Prostate gland (tissue), 2 donors: ENCODE results near the gene SYNJ2BP. TPM values are rescaled to one million over a fixed set of nuclear protein-coding genes. Genes with fewer than 3 reads are reported as not detected.

ENCODE experiments used
- DNase-seq: peaks from one replicate; pipeline ENCODE4 v3.0.0-alpha.2; 2019; ENCODE audit warnings: low spot score
- H3K27ac ChIP-seq, 2 donors: fragments of 200-600 bp; sonication (generic); 2 replicates each; pipeline ENCODE4 v1.5.1; 2017 to 2019
- H3K27me3 ChIP-seq: fragments of 200-600 bp; sonication (generic); replicated peaks from 2 replicates; pipeline ENCODE4 v1.5.1; 2019; ENCODE audit not compliant: insufficient read depth
- H3K36me3 ChIP-seq, 2 donors: fragments of 200-600 bp; sonication (generic); 1 replicate in 1 of 2; 2 replicates in 1 of 2; pipeline versions ENCODE4 v1.5.1 to v1.8.1; 2017 to 2019
- H3K4me1 ChIP-seq: fragments of 200-600 bp; sonication (generic); replicated peaks from 2 replicates; pipeline ENCODE4 v1.5.1; 2019
- H3K4me3 ChIP-seq, 2 donors: fragments of 200-600 bp; sonication (generic); 2 replicates each; pipeline ENCODE4 v1.5.1; 2017 to 2019
- H3K9me3 ChIP-seq: fragments of 200-600 bp; sonication (generic); 2 replicates; pipeline ENCODE4 v1.5.1; 2017
- POLR2A ChIP-seq: fragments of 450-650 bp; IDR thresholded peaks from one replicate; pipeline ENCODE4 v1.6.1; 2016; ENCODE audit warnings: antibody characterized with exemption, mild to moderate bottlenecking
- POLR2AphosphoS5 ChIP-seq: sonication (generic); formaldehyde crosslinking; IDR thresholded peaks from one replicate; pipeline ENCODE4 v1.6.1; 2017; ENCODE audit warnings: antibody characterized with exemption
- WGBS: methylation state at CpG from one replicate; pipeline ENCODE4 v1.1.5; 2018; 5-methylcytosine and 5-hydroxymethylcytosine counted together
- intact Hi-C: fragments of 100-400 bp; cut with DNase I; formaldehyde crosslinking; loops from one replicate; pipeline ENCODE4 v1.14.2; 2022
- total RNA-seq, 2 donors: library from RNA; depleted of rRNA; stranded (reverse); fragments of >200 nt; gene quantifications; one replicate each; pipeline ENCODE4 v1.1.0, GENCODE V29; 2016
- TF ChIP-seq, protein P1 (sequence below), 4 experiments: fragments of 200-600 bp in 2 of 4; fragments of 450-650 bp in 2 of 4; sonication (generic) in 2 of 4; IDR thresholded peaks; 1 replicate in 3 of 4; 2 replicates in 1 of 4; pipeline ENCODE4 v1.5.1; 2016 to 2019; ENCODE audit warnings: antibody characterized with exemption in 4 of 4, mild to moderate bottlenecking in 2 of 4, moderate library complexity in 2 of 4

The SYNJ2BP gene
- 10 to 100 TPM; 18.3 to 33.1 TPM for total RNA-seq

DNA sequence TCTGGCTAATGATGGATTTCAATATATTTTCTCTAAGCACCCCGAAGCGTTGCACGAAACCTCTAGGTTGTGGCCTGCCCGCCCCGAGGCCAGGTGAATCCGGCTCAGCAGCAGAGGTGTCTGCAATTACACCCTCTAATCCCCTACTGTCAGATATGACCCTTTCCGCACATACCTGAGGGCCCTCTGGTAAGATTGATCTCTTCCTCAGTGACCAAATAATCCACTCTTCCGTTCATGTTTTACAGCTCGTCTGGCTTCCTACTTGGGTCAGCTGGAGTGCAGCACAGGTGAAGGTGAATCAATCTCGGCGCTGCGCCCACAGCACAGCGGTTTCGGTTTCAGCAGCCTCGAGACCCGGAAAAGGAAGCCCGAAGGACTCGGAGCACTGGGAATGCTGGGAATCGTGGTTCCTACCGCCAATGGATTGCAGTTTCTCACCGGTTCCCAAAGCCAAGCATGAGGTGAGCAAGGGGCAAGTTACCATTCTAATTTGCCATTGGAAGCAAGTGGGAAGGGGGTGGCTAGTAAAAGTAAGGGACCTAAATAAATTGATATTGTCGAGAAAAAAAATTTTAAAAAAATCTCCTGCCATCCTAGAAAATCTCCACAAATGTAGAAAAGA lies at the start of gene SYNJ2BP:
SYNJ2BP (minus strand) TSS at position 366 of the 625 bp plus-strand sequence; CDS start at position 239, 127 bp downstream.
- DNase-seq = peak; percentile 79
- Histone ChIP-seq H3K9me3 (no peaks in the 10 kb centered on the region), H3K4me1 (no peaks in the 10 kb centered on the region), H3K27ac (peak within 1 kb of the TSS; percentile 73 to 80), H3K36me3 (no peaks in the 10 kb centered on the region), H3K4me3 (peak within 1 kb of the TSS; percentile 61 to 74), H3K27me3 (no peaks in the 10 kb centered on the region)
- intact Hi-C loops = no loop called here
- TF ChIP-seq POLR2AphosphoS5 = peak; percentile 87
- TF ChIP-seq POLR2A = no peak
- under 1% methylated on average over 22 of the region's 22 CpGs for WGBS

DNA sequence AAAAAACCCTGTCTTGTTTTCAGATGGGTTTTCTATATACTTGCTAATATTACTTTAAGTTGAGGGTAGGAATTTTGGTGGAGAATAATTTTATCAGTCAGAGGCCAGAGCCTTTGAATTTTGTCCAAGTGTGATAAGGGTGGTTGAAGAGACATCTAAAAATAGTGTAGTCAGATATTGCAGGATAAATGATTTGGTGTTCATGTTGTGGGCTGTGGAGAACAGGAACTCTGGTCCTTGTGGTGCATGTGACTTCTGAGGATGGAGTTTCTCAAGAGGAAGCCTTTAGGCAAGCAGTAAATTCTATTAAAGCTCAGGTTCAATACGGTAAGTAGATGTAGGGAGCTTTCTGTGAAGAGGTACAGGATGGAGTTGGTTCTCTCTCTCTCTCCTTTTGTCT lies 37.8 kb upstream of the SYNJ2BP start:
- no peak for DNase-seq
- no peaks in the 10 kb centered on the region for H3K27me3 ChIP-seq
- no peaks in the 10 kb centered on the region for H3K9me3 ChIP-seq
- no peak for TF ChIP-seq POLR2A
- TF ChIP-seq, protein P1, sequence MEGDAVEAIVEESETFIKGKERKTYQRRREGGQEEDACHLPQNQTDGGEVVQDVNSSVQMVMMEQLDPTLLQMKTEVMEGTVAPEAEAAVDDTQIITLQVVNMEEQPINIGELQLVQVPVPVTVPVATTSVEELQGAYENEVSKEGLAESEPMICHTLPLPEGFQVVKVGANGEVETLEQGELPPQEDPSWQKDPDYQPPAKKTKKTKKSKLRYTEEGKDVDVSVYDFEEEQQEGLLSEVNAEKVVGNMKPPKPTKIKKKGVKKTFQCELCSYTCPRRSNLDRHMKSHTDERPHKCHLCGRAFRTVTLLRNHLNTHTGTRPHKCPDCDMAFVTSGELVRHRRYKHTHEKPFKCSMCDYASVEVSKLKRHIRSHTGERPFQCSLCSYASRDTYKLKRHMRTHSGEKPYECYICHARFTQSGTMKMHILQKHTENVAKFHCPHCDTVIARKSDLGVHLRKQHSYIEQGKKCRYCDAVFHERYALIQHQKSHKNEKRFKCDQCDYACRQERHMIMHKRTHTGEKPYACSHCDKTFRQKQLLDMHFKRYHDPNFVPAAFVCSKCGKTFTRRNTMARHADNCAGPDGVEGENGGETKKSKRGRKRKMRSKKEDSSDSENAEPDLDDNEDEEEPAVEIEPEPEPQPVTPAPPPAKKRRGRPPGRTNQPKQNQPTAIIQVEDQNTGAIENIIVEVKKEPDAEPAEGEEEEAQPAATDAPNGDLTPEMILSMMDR (IDR thresholded peaks at IDR 0.05) = no peak
- no peak for TF ChIP-seq POLR2AphosphoS5
- intact Hi-C loops = no loop called here
- no peaks in the 10 kb centered on the region for H3K36me3 ChIP-seq
- no peaks in the 10 kb centered on the region for H3K4me1 ChIP-seq
- no peak overlapping the region for H3K27ac ChIP-seq
- WGBS = 59% methylated on average over 1 of the region's 1 CpG
- H3K4me3 ChIP-seq = no peak overlapping the region

- Histone ChIP-seq H3K36me3 (no peaks in the 10 kb centered on the region), H3K9me3 (no peaks in the 10 kb centered on the region), H3K4me3 (no peak within 1 kb of the TSS), H3K4me1 (no peaks in the 10 kb centered on the region), H3K27ac (no peak within 1 kb of the TSS), H3K27me3 (no peaks in the 10 kb centered on the region)
- TF ChIP-seq, protein P1 (IDR thresholded peaks at IDR 0.05) = no peak
- no peak for TF ChIP-seq POLR2AphosphoS5
- TF ChIP-seq POLR2A = no peak
- no peak for DNase-seq
- intact Hi-C loops = no loop called here
- WGBS = 94% methylated on average over 1 of the region's 1 CpG
These were observed 35.0 kb upstream of the SYNJ2BP start, which contains the start of gene ADAM21 for GRCh38 chr14:70451874-70452273. Gene ADAM21, plus strand, starts transcription at chr14:70452174. Its CDS starts 5,326 bp downstream, at chr14:70457500.

- no peak overlapping the region for H3K4me3 ChIP-seq
- TF ChIP-seq, protein P1 (IDR thresholded peaks at IDR 0.05) = no peak
- no peak for TF ChIP-seq POLR2AphosphoS5
- no peak for TF ChIP-seq POLR2A
- no peaks in the 10 kb centered on the region for H3K9me3 ChIP-seq
- no peak overlapping the region for H3K27ac ChIP-seq
- intact Hi-C loops = no loop called here
- no peaks in the 10 kb centered on the region for H3K36me3 ChIP-seq
- DNase-seq = no peak
- WGBS = 71% methylated on average over 4 of the region's 4 CpGs
- no peaks in the 10 kb centered on the region for H3K4me1 ChIP-seq
- no peaks in the 10 kb centered on the region for H3K27me3 ChIP-seq
These were observed 31.9 kb upstream of the SYNJ2BP start for GRCh38 chr14:70448633-70449340.

DNA sequence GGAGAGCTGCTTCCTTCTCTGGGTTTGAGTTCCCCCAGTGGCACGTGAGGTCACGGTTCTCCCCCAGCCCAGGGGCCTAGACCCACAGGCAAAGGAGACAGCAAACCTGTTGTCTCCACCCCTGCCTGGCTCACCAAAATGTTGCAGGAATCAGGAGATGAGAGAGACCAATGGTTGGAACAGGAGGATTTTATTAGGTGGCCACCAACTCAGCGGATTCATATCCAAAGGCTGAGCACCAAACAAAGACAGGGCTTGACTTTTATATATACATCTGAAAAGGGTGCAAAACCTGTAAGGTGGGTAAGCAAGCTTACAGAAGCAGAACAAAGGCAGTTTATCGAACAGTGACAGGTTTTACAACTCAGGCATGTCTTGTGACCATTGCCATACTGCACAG lies 25.9 kb upstream of the SYNJ2BP start:
- WGBS = 85% methylated on average over 4 of the region's 4 CpGs
- Histone ChIP-seq H3K4me1 (no peaks in the 10 kb centered on the region), H3K27ac (no peak overlapping the region), H3K36me3 (no peaks in the 10 kb centered on the region), H3K27me3 (no peaks in the 10 kb centered on the region), H3K4me3 (no peak overlapping the region), H3K9me3 (no peaks in the 10 kb centered on the region)
- TF ChIP-seq POLR2A (no peak), POLR2AphosphoS5 (no peak)
- TF ChIP-seq, protein P1 (IDR thresholded peaks at IDR 0.05) = no peak
- no peak for DNase-seq
- intact Hi-C loops = no loop called here
